Osteoblast (primary cell): Measurements from ENCODE around the gene CCSER1. TPM values are rescaled to one million over a fixed set of nuclear protein-coding genes. Genes with fewer than 3 reads are reported as not detected.

Source experiments
- DNase-seq: peaks from one replicate; pipeline ENCODE4 v3.0.0; 2011; ENCODE audit warnings: low spot score, mixed read lengths; ENCODE audit not compliant: insufficient read length; ENCODE audit errors: missing footprints
- H2AFZ ChIP-seq: 2 replicates; pipeline ENCODE4 v1.6.0; 2011; ENCODE audit warnings: mild to moderate bottlenecking, low read length
- H3K27ac ChIP-seq: 2 replicates; pipeline ENCODE4 v1.5.1; 2011; ENCODE audit warnings: mild to moderate bottlenecking, low read depth, low read length, moderate library complexity
- H3K27me3 ChIP-seq: 2 replicates; pipeline ENCODE4 v1.6.0; 2012; ENCODE audit warnings: mild to moderate bottlenecking, control low read depth, inconsistent platforms, low read length, moderate library complexity; ENCODE audit not compliant: insufficient read depth
- H3K36me3 ChIP-seq: 2 replicates; pipeline ENCODE4 v1.5.1; 2011; ENCODE audit warnings: mild to moderate bottlenecking, low read length, control low read depth, moderate library complexity; ENCODE audit not compliant: insufficient read depth
- H3K4me1 ChIP-seq: 2 replicates; pipeline ENCODE4 v1.5.1; 2011; ENCODE audit warnings: mild to moderate bottlenecking, low read length, control low read depth, moderate library complexity; ENCODE audit not compliant: insufficient read depth
- H3K4me2 ChIP-seq: 2 replicates; pipeline ENCODE4 v1.6.0; 2011; ENCODE audit warnings: mild to moderate bottlenecking, low read length; ENCODE audit not compliant: insufficient read depth
- H3K4me3 ChIP-seq: fragments of 200-600 bp; sonication (generic); 3 replicates; pipeline ENCODE4 v1.5.1; 2012; ENCODE audit warnings: mild to moderate bottlenecking, low read length, inconsistent platforms; ENCODE audit not compliant: insufficient read depth
- H3K79me2 ChIP-seq: 2 replicates; pipeline ENCODE4 v1.6.0; 2012; ENCODE audit warnings: mild to moderate bottlenecking, low read length, control low read depth, inconsistent platforms; ENCODE audit not compliant: insufficient read depth
- H3K9me3 ChIP-seq: 2 replicates; pipeline ENCODE4 v1.5.1; 2011; ENCODE audit warnings: low read depth, low read length, control low read depth
- H4K20me1 ChIP-seq: 2 replicates; pipeline ENCODE4 v1.6.0; 2012; ENCODE audit warnings: mild to moderate bottlenecking, low read length, control low read depth; ENCODE audit not compliant: insufficient read depth
- total RNA-seq: library from RNA; depleted of rRNA; stranded (reverse); fragments of >200 nt; gene quantifications from 2 replicates; pipeline ENCODE4 v1.2.3, GENCODE V29; 2012
- TF ChIP-seq, protein P1 (sequence below): IDR thresholded peaks from 2 replicates; pipeline ENCODE4 v1.5.1; 2011; ENCODE audit warnings: mild to moderate bottlenecking, low read depth, low read length, moderate library complexity; ENCODE audit errors: extremely low read depth

The CCSER1 gene
- total RNA-seq, 1 donor: under 0.01 TPM

DNA sequence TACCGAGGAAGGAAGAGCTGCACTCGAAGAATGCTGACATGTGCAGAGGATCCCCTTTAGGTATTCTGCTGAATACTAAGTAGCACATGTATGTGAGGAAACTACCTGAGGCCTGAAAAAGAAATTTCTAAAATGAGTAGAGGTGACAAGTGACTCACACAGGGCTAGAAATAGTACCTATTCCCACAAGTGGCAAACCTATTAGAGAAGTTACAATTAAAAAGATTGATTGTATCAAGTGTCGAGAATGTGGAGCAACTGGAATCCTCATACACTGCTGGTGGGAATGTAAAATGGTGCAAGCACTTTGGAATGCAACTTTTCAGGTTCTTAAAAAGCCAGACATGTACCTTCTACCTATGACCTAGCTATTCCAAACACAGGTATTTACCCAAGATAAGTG is 47.4 kb downstream of the CCSER1 start:
- Histone ChIP-seq H3K4me1 (no peaks in the 10 kb centered on the region), H3K4me3 (no peak overlapping the region), H3K36me3 (no peaks in the 10 kb centered on the region), H3K9me3 (no peaks in the 10 kb centered on the region), H3K27ac (no peak overlapping the region), H2AFZ (no peak overlapping the region), H3K4me2 (no peak overlapping the region), H3K79me2 (no peaks in the 10 kb centered on the region), H3K27me3 (no peaks in the 10 kb centered on the region), H4K20me1 (no peaks in the 10 kb centered on the region)
- no peak for DNase-seq
- TF ChIP-seq, protein P1, sequence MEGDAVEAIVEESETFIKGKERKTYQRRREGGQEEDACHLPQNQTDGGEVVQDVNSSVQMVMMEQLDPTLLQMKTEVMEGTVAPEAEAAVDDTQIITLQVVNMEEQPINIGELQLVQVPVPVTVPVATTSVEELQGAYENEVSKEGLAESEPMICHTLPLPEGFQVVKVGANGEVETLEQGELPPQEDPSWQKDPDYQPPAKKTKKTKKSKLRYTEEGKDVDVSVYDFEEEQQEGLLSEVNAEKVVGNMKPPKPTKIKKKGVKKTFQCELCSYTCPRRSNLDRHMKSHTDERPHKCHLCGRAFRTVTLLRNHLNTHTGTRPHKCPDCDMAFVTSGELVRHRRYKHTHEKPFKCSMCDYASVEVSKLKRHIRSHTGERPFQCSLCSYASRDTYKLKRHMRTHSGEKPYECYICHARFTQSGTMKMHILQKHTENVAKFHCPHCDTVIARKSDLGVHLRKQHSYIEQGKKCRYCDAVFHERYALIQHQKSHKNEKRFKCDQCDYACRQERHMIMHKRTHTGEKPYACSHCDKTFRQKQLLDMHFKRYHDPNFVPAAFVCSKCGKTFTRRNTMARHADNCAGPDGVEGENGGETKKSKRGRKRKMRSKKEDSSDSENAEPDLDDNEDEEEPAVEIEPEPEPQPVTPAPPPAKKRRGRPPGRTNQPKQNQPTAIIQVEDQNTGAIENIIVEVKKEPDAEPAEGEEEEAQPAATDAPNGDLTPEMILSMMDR: no peak

DNA sequence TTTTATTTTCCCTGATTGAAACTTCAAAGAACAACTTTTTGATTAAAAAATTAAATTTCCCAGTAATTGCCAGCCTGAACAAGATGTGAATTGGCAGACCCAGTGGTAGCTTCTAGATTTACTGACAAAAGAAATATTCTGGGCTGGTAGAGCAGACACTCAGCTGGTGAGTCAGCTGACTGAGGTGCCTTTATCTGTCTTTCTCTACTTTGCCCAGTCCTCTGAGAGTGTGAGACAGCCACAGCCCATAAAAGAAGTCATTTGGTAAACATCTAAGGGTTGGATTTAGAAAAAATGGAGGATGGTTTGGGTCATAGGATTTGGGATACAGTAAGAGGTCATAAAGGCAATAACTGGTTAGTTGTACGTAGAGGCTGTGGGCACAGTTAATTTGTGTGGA is 54.5 kb downstream of the CCSER1 start:
- Histone ChIP-seq H3K9me3 (no peaks in the 10 kb centered on the region), H2AFZ (no peak overlapping the region), H3K4me3 (no peak overlapping the region), H3K27ac (no peak overlapping the region), H3K4me2 (no peak overlapping the region), H3K36me3 (no peaks in the 10 kb centered on the region), H3K79me2 (no peaks in the 10 kb centered on the region), H4K20me1 (no peaks in the 10 kb centered on the region), H3K4me1 (no peaks in the 10 kb centered on the region), H3K27me3 (no peaks in the 10 kb centered on the region)
- no peak for DNase-seq
- TF ChIP-seq, protein P1: no peak

- no peaks in the 10 kb centered on the region for H4K20me1 ChIP-seq
- TF ChIP-seq, protein P1: no peak
Measured at GRCh38 chr4:90183254-90183653, 56.1 kb downstream of the CCSER1 start.

DNA sequence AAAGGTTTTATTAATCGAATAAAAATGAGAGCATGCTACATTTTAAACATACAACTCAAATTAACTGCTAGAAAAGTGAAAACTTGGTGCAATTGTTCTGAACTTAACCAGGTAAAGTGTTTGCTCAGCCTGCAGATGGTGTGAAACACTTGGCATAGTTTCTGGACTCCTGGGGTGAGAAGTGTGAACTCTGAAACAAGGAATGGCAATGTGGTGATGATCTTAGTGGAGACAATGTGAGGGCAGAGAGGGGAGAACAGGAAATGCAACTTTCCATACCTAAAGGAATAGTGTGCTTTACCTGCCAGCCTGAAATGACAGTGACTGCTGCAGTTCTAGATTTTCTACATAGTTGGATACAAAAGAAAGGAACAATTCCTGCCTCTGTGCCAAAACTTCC is 57.4 kb downstream of the CCSER1 start:
- Histone ChIP-seq H3K27ac (no peak overlapping the region), H3K4me1 (no peaks in the 10 kb centered on the region), H3K4me3 (no peak overlapping the region), H3K36me3 (no peaks in the 10 kb centered on the region), H3K79me2 (no peaks in the 10 kb centered on the region), H3K27me3 (no peaks in the 10 kb centered on the region), H3K4me2 (no peak overlapping the region), H2AFZ (no peak overlapping the region), H4K20me1 (no peaks in the 10 kb centered on the region), H3K9me3 (no peaks in the 10 kb centered on the region)
- TF ChIP-seq, protein P1: no peak
- no peak for DNase-seq

More at GRCh38 chr4:90183254-90183653, 56.1 kb downstream of the CCSER1 start:
- no peak overlapping the region for H3K4me2 ChIP-seq
- no peak overlapping the region for H3K4me3 ChIP-seq
- no peaks in the 10 kb centered on the region for H3K79me2 ChIP-seq
- H3K27ac ChIP-seq: no peak overlapping the region
- H3K36me3 ChIP-seq: no peaks in the 10 kb centered on the region
- no peaks in the 10 kb centered on the region for H3K27me3 ChIP-seq
- no peak overlapping the region for H2AFZ ChIP-seq
- DNase-seq: no peak
- no peaks in the 10 kb centered on the region for H3K9me3 ChIP-seq
- no peaks in the 10 kb centered on the region for H3K4me1 ChIP-seq
